Upper lobe of left lung (tissue), 4 donors: ENCODE measurements around the gene PIR.

Experiments
- CTCF ChIP-seq, 6 experiments: fragments of 450-650 bp in 4 of 6; fragments of 200-600 bp in 2 of 6; sonication (generic) in 2 of 6; IDR thresholded peaks; one replicate each; pipeline ENCODE4 v1.5.1; 2016 to 2019; ENCODE audit warnings: antibody characterized with exemption in 6 of 6
- EP300 ChIP-seq, 4 donors: sonication (generic); formaldehyde crosslinking; IDR thresholded peaks; one replicate each; pipeline ENCODE4 v1.5.1; 2017; ENCODE audit warnings: antibody characterized with exemption in 4 of 4, control low read depth in 2 of 4
- POLR2A ChIP-seq, 4 donors: fragments of 450-650 bp; IDR thresholded peaks; one replicate each; pipeline ENCODE4 v1.5.1; 2016 to 2017; ENCODE audit warnings: antibody characterized with exemption in 4 of 4, mild to moderate bottlenecking in 2 of 4
- POLR2AphosphoS5 ChIP-seq, 2 donors: sonication (generic); formaldehyde crosslinking; IDR thresholded peaks; one replicate each; pipeline ENCODE4 v1.5.1; 2017; ENCODE audit warnings: antibody characterized with exemption in 2 of 2

GRCh38 chrX:15343075-15343476, 150.1 kb downstream of the PIR start:
- no peak for TF ChIP-seq POLR2A (IDR thresholded peaks at IDR 0.05)
- TF ChIP-seq CTCF (IDR thresholded peaks at IDR 0.05), result peak in 1 of 6 experiments; percentile 5
- TF ChIP-seq EP300 (IDR thresholded peaks at IDR 0.05), result peak in 1 of 4 donors; percentile 81
- peak in 1 of 2 donors; percentile 47 for TF ChIP-seq POLR2AphosphoS5 (IDR thresholded peaks at IDR 0.05)
